T-helper 2 cell treated with Interferon-gamma antibody and Interleukin-4, amounts not matched to agents 100 ng/mL and 5 ng/mL, for 36 hours (primary cell): ENCODE results near the gene NFATC2IP. TPM values are rescaled to one million over a fixed set of nuclear protein-coding genes. Genes with fewer than 3 reads are reported as not detected.
"Not testable (repeated sequence)": the region's sequence is repeated elsewhere in the genome, so short reads cannot be mapped to it uniquely, and the experiment has no call there.

Source experiments
- intact Hi-C: fragments of 100-400 bp; cut with micrococcal nuclease; formaldehyde crosslinking; loops from one replicate; pipeline ENCODE4 v1.15.1; 2023
- total RNA-seq: library from RNA; stranded (reverse); gene quantifications from 2 replicates; pipeline ENCODE4 v1.2.3, GENCODE V29; 2022

The NFATC2IP gene
- total RNA-seq, 1 donor from 2014 or later, result 127 TPM

- intact Hi-C loops, result no loop called here
Measured at GRCh38 chr16:28964496-28964895, 13.8 kb downstream of the NFATC2IP start.

- intact Hi-C loops, result no loop called here
Measured at GRCh38 chr16:28967156-28967555, 16.4 kb downstream of the NFATC2IP start.

GRCh38 chr16:28969696-28970095 lies 19.0 kb downstream of the NFATC2IP start:
- intact Hi-C loops, result loop anchor here (5.0 kb wide), 1 partner anchor 417 kb away; the partner anchor contains the start of gene SGF29

- intact Hi-C loops, result loop anchor here (1.0 to 5.0 kb wide), 3 partner anchors 11 to 422 kb away; partner anchors contain the start of genes LAT, NFATC2IP and SGF29
Measured at GRCh38 chr16:28974007-28974436, 23.3 kb downstream of the NFATC2IP start.

- intact Hi-C loops, result loop anchor here (1.0 to 5.0 kb wide), 3 partner anchors 11 to 422 kb away; partner anchors contain the start of genes LAT, NFATC2IP and SGF29
Measured at GRCh38 chr16:28974437-28975157, 23.9 kb downstream of the NFATC2IP start, which contains the start of gene SPNS1. SPNS1 (plus strand) TSS chr16:28974778; CDS start chr16:28975152, 374 bp downstream.

- intact Hi-C loops, result loop anchor here (2.0 kb wide), 1 partner anchor 24 kb away; the partner anchor contains the start of gene NFATC2IP
Measured at GRCh38 chr16:28975158-28975599, 24.4 kb downstream of the NFATC2IP start.

- intact Hi-C loops, result no loop called here
Measured at GRCh38 chr16:28977703-28978662, 27.2 kb downstream of the NFATC2IP start.

- intact Hi-C loops, result not testable (repeated sequence)
Measured at GRCh38 chr16:28980330-28980729, 29.6 kb downstream of the NFATC2IP start.

- intact Hi-C loops, result no loop called here
Measured at GRCh38 chr16:28980929-28981328, 30.2 kb downstream of the NFATC2IP start.

- intact Hi-C loops, result no loop called here
Measured at GRCh38 chr16:28981517-28981916, 30.8 kb downstream of the NFATC2IP start.

GRCh38 chr16:28982418-28982817 lies 31.7 kb downstream of the NFATC2IP start:
- intact Hi-C loops, result no loop called here

GRCh38 chr16:28982949-28983348 lies 32.2 kb downstream of the NFATC2IP start:
- intact Hi-C loops, result no loop called here

- intact Hi-C loops, result loop anchor here (2.0 kb wide), 1 partner anchor 25 kb away; no protein-coding TSS in a partner anchor
Measured at GRCh38 chr16:28983644-28984043, 32.9 kb downstream of the NFATC2IP start.

- intact Hi-C loops, result loop anchor here (2.0 kb wide), 1 partner anchor 25 kb away; no protein-coding TSS in a partner anchor
Measured at GRCh38 chr16:28984091-28984490, 33.4 kb downstream of the NFATC2IP start.

GRCh38 chr16:28984619-28985135 lies 33.9 kb downstream of the NFATC2IP start, which contains the start of gene LAT:
LAT (plus strand) TSS chr16:28985052; CDS start chr16:28985418, 366 bp downstream.
- intact Hi-C loops, result loop anchor here (1.0 to 5.0 kb wide), 3 partner anchors 10 to 93 kb away; partner anchors contain the start of gene SPNS1

- intact Hi-C loops, result loop anchor here (1.0 to 5.0 kb wide), 3 partner anchors 11 to 92 kb away; partner anchors contain the start of gene SPNS1
Measured at GRCh38 chr16:28985211-28986041, 34.7 kb downstream of the NFATC2IP start.

- intact Hi-C loops, result loop anchor here (5.0 kb wide), 1 partner anchor 91 kb away; no protein-coding TSS in a partner anchor
Measured at GRCh38 chr16:28986046-28986445, 35.3 kb downstream of the NFATC2IP start.

GRCh38 chr16:28986492-28986891 lies 35.8 kb downstream of the NFATC2IP start:
- intact Hi-C loops, result loop anchor here (5.0 kb wide), 1 partner anchor 91 kb away; no protein-coding TSS in a partner anchor

GRCh38 chr16:28987170-28987853 lies 36.6 kb downstream of the NFATC2IP start:
- intact Hi-C loops, result loop anchor here (5.0 kb wide), 1 partner anchor 90 kb away; no protein-coding TSS in a partner anchor
